A549 (cell line): ENCODE results near the gene MYOC.

Experiments
- CHD4 ChIP-seq: fragments of 200-600 bp; sonication (generic); IDR thresholded peaks from 2 replicates; pipeline ENCODE4 v1.6.1; 2016; ENCODE audit warnings: antibody characterized with exemption, mild to moderate bottlenecking, borderline replicate concordance
- CTCF ChIP-seq: fragments of >200 bp; sonication (Bioruptor Twin); formaldehyde crosslinking; IDR thresholded peaks from 3 replicates; pipeline ENCODE4 v1.5.1; 2016
- ELK1 ChIP-seq: fragments of 150-350 bp; IDR thresholded peaks from 2 replicates; pipeline ENCODE4 v1.6.1; 2014; ENCODE audit warnings: low read depth, mild to moderate bottlenecking, low read length
- JUNB ChIP-seq: fragments of >200 bp; sonication (Bioruptor Twin); formaldehyde crosslinking; IDR thresholded peaks from 2 replicates; pipeline ENCODE4 v1.6.1; 2016
- MAX ChIP-seq: IDR thresholded peaks from 2 replicates; pipeline ENCODE4 v1.6.1; 2012
- POLR2A ChIP-seq: IDR thresholded peaks from 2 replicates; pipeline ENCODE4 v1.6.1; 2012; ENCODE audit warnings: mild to moderate bottlenecking, low read length
- RFX5 ChIP-seq: fragments of 450-650 bp; IDR thresholded peaks from 2 replicates; pipeline ENCODE4 v1.7.1; 2014; ENCODE audit warnings: antibody characterized with exemption, mild to moderate bottlenecking, moderate library complexity

- TF ChIP-seq MAX = no peak
- TF ChIP-seq JUNB = no peak
- no peak for TF ChIP-seq POLR2A
- TF ChIP-seq CTCF = no peak
- TF ChIP-seq ELK1 = no peak
- TF ChIP-seq RFX5 = no peak
- TF ChIP-seq CHD4 = no peak
Measured at GRCh38 chr1:171635661-171636060, 16.8 kb downstream of the MYOC start.
